ENCODE data around the gene POMGNT2.
"Not testable (repeated sequence)": the region's sequence is repeated elsewhere in the genome, so short reads cannot be mapped to it uniquely, and the experiment has no call there.

Gene POMGNT2

DNA sequence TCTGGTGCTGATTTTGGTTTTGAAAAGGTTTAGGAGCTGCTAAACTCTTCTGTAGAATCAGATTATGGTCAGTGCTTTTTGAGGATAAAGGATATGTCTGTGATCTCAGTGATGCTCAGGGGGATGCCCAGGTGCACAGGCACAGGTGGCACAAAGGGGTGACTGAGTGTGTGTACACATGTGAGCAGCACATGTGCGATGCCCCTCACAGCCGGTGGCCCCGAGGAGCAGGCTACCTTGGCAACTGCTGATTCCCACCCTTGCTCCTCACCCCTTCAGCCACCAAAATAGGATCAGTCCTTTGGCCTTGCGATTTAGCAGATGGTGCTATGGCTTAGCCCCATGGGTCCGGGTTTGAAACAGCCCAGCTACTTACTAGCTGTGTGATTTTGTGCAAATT lies 51.1 kb downstream of the POMGNT2 start:
- ChIA-PET CTCF (no interaction called here), POLR2A (ENCODE audit: low non-redundant PET) (no interaction called here)
- H3K27ac ChIP-seq: no peak overlapping the region
- no peak for DNase-seq (ENCODE audit: low spot score)
- TF ChIP-seq, protein P1, sequence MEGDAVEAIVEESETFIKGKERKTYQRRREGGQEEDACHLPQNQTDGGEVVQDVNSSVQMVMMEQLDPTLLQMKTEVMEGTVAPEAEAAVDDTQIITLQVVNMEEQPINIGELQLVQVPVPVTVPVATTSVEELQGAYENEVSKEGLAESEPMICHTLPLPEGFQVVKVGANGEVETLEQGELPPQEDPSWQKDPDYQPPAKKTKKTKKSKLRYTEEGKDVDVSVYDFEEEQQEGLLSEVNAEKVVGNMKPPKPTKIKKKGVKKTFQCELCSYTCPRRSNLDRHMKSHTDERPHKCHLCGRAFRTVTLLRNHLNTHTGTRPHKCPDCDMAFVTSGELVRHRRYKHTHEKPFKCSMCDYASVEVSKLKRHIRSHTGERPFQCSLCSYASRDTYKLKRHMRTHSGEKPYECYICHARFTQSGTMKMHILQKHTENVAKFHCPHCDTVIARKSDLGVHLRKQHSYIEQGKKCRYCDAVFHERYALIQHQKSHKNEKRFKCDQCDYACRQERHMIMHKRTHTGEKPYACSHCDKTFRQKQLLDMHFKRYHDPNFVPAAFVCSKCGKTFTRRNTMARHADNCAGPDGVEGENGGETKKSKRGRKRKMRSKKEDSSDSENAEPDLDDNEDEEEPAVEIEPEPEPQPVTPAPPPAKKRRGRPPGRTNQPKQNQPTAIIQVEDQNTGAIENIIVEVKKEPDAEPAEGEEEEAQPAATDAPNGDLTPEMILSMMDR (conservative IDR thresholded peaks at IDR 0.05; ENCODE audit: low read depth): no peak

DNA sequence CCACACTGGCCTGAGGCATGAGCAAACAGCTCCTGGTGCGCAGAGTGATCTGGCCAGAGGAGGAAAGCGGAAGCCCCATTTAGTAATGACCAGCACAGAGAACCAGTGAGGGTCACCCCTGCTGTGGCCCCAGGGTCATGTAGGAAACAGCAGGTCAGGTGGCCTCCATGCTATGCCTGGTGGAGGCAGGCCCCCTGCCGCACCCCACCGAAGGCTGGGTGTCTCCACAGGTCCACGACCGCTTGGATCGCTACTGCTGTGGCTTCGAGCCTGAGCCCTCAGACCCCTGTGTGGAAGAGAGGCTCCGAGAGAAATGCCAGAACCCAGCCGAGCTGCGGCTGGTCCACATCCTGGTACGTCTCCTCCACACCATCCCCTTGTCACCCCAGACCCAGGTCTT lies 52.6 kb downstream of the POMGNT2 start:
- POLR2A ChIA-PET (ENCODE audit: low non-redundant PET): no interaction called here
- no peak for DNase-seq (ENCODE audit: low spot score)
- no peak overlapping the region for H3K27ac ChIP-seq
- CTCF ChIA-PET: no interaction called here
- TF ChIP-seq, protein P1 (conservative IDR thresholded peaks at IDR 0.05; ENCODE audit: low read depth): no peak

DNA sequence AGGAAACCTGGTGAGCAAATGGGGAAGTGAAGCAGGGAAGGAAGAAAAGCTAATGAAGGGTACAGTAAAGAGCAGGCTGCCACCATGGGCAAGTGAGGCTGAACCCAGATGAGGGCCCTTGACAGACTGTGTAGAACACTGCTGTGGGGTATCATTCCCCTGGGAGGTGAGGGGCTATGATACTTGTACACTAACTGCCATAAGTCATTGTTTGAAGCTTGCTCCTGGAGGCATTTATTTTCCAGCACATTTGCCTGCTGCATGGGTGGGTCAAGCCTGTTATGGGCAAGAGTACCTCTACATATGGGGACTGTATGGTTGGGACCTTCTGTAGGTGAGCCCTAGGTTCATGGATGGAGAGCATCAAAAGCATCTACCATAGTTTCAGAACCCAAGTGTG lies 57.4 kb downstream of the POMGNT2 start:
- TF ChIP-seq, protein P1 (conservative IDR thresholded peaks at IDR 0.05; ENCODE audit: low read depth): no peak
- CTCF ChIA-PET: no interaction called here
- DNase-seq (ENCODE audit: low spot score): no peak
- H3K27ac ChIP-seq: no peak overlapping the region
- POLR2A ChIA-PET (ENCODE audit: low non-redundant PET): no interaction called here

DNA sequence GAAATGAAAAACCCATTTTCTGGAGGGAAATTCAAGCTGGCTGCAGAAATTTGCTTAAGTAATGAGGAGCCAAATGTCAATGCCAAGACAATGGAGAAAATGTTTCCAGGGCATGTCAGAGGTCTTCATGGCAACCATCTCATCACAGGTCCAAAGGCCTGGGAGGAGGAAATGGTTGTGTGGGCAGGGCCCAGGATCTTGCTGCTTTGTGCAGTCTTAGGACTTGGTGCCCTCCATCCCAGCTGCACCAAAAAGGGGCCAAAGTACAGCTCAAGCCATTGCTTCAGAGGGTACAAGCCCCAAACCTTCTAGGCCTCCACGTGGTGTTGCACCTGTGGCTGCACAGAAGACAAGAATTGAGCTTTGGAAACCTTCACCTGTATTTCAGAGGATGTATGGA lies 59.3 kb downstream of the POMGNT2 start:
- no peak for DNase-seq (ENCODE audit: low spot score)
- ChIA-PET POLR2A (ENCODE audit: low non-redundant PET) (no interaction called here), CTCF (no interaction called here)
- TF ChIP-seq, protein P1 (conservative IDR thresholded peaks at IDR 0.05; ENCODE audit: low read depth): no peak
- H3K27ac ChIP-seq: no peak overlapping the region

DNA sequence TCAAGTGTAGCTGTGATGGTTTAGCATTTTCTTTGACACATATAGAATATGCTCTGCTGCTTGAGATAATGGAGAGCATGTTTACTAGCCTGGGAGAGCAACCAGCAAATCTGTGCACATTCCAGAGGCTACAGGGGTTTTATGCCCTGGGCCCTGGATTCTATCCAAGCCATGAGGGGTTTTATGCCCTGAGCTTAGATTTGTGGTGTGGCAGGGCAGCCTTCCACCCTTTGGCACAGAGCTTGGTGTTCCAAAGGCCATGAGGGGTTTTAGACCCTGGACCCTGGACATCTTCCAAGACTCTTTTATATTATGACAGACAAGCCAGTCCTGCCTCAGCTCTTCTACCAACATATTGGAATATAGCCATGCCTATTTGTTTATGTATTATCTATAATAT lies 60.8 kb downstream of the POMGNT2 start:
- POLR2A ChIA-PET (ENCODE audit: low non-redundant PET); H3K27ac ChIP-seq; DNase-seq (ENCODE audit: low spot score): not testable (repeated sequence)
- CTCF ChIA-PET: interaction anchor here (0.5 kb wide), 1 partner anchor 39 kb away, joined by 4 read pairs; no protein-coding TSS in a partner anchor

DNA sequence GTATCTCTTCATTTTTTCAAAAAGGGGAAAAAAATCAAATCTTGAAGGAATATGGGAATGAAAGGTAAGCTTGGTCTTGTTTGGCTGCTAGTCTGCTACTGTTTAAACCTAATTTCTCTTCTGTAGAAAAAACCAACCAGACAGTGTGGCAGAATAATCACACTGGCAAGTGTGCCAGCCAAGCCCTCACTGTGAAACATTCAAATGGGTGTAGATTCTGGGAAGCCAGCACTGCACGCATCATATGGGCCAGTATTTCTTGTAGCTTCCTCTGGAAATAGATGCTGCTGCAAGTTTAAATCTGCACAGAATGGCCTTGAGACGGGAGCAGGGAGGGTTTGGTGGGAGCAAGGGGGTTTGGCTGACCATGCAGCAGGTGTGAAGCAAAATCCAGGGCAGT lies 62.1 kb downstream of the POMGNT2 start:
- ChIA-PET CTCF (no interaction called here), POLR2A (ENCODE audit: low non-redundant PET) (no interaction called here)

DNA sequence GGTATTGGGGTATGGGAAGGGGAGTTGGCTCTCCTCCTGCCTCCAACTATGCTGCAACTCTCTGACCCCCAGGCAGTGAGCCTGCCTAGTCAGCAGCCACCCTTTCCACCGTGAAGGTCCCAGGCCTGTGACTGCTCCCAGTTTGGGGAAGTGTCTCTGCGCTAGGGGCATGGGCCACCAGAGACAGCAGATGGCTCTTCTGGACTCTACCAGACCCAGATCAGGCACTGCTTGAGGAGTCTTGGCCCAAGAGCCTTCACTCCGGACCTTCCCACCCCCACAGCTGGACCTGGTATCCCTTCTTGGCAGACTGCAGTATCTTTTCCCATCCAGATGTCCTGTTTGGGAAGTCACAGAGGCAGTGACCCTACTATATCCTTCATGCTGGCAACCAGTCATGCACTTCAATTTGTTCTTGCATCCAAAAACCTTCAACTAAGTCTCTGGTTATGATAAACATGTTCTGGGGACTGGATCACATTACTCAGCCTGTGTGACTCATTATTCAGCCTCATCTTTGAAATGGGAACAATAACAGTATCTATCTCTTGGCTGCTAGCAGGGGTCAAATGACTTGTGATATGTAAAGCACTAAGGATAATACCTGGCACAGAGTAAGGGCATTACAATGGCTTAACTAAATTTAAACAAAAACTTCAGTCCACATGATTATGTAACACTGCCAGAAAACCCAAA lies 62.7 kb downstream of the POMGNT2 start:
- TF ChIP-seq, protein P1 (conservative IDR thresholded peaks at IDR 0.05; ENCODE audit: low read depth): no peak
- CTCF ChIA-PET: no interaction called here
- POLR2A ChIA-PET (ENCODE audit: low non-redundant PET): no interaction called here
- no peak for DNase-seq (ENCODE audit: low spot score)
- no peak overlapping the region for H3K27ac ChIP-seq

More for the DNA sequence above, 62.1 kb downstream of the POMGNT2 start:
- no peak for DNase-seq (ENCODE audit: low spot score)
- TF ChIP-seq, protein P1 (conservative IDR thresholded peaks at IDR 0.05; ENCODE audit: low read depth): no peak
- H3K27ac ChIP-seq: no peak overlapping the region

Data from RWPE1 (cell line).